DOHH2 (cell line): ENCODE data around the gene ZBTB46.

Source experiments
- CTCF ChIP-seq: fragments of 200-600 bp; sonication (generic); IDR thresholded peaks from one replicate; pipeline ENCODE4 v1.5.1; 2014; ENCODE audit warnings: antibody characterized with exemption, mild to moderate bottlenecking, low read depth, low read length; ENCODE audit not compliant: poor library complexity, severe bottlenecking
- EZH2phosphoT487 ChIP-seq: fragments of 200-600 bp; sonication (generic); IDR thresholded peaks from 2 replicates; pipeline ENCODE4 v1.6.1; 2017; ENCODE audit warnings: borderline replicate concordance, mild to moderate bottlenecking, antibody characterized with exemption, low read length, moderate library complexity, mixed read lengths

DNA sequence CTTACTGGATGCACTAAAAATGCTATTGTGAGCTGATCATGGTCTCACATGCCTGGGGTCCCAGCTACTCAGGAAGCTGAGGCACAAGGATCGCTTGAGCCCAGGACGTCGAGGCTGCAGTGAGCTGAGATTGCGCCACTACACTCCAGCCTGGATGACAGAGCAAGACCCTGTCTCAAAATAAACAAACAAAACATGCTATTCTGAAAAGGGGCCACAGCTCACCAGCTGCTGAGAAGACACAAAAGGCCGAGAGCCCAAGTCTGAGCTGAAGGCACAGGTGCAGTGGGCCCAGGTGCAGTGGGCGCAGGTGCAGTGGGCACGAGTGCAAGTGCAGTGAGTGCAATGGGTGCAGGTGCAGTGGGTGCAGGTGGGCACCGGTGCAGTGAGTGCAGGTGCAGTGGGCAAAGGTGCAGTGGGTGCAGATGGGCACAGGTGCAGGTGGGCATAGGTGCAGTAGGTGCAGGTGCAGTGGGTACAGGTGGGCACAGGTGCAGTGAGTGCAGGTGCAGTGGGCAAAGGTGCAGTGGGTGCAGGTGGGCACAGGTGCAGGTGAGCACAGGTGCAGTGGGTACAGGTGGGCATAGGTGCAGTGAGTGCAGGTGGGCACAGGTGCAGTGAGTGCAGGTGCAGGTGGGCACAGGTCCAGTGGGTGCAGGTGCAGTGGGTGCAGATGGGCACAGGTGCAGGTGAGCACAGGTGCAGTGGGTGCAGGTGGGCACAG is 16.0 kb downstream of the ZBTB46 start:
- TF ChIP-seq CTCF (no peak), EZH2phosphoT487 (no peak)
